ES-I3 (cell line): ENCODE measurements around the gene RBCK1.

Experiments used
- H3K36me3 ChIP-seq: 2 replicates; pipeline ENCODE4 v1.6.1; 2013; ENCODE audit warnings: mild to moderate bottlenecking, low read length, control low read depth, moderate library complexity; ENCODE audit not compliant: insufficient read depth
- H3K4me1 ChIP-seq: 2 replicates; pipeline ENCODE4 v1.6.1; 2013; ENCODE audit warnings: mild to moderate bottlenecking, control low read depth, low read length; ENCODE audit not compliant: insufficient read depth
- H3K9ac ChIP-seq: 2 replicates; pipeline ENCODE4 v1.6.1; 2013; ENCODE audit warnings: low read depth, mild to moderate bottlenecking, low read length, moderate library complexity
- H3K9me3 ChIP-seq: 2 replicates; pipeline ENCODE4 v1.6.1; 2013; ENCODE audit warnings: mild to moderate bottlenecking, low read length, moderate library complexity; ENCODE audit not compliant: control insufficient read depth, insufficient read depth

RBCK1 gene

DNA sequence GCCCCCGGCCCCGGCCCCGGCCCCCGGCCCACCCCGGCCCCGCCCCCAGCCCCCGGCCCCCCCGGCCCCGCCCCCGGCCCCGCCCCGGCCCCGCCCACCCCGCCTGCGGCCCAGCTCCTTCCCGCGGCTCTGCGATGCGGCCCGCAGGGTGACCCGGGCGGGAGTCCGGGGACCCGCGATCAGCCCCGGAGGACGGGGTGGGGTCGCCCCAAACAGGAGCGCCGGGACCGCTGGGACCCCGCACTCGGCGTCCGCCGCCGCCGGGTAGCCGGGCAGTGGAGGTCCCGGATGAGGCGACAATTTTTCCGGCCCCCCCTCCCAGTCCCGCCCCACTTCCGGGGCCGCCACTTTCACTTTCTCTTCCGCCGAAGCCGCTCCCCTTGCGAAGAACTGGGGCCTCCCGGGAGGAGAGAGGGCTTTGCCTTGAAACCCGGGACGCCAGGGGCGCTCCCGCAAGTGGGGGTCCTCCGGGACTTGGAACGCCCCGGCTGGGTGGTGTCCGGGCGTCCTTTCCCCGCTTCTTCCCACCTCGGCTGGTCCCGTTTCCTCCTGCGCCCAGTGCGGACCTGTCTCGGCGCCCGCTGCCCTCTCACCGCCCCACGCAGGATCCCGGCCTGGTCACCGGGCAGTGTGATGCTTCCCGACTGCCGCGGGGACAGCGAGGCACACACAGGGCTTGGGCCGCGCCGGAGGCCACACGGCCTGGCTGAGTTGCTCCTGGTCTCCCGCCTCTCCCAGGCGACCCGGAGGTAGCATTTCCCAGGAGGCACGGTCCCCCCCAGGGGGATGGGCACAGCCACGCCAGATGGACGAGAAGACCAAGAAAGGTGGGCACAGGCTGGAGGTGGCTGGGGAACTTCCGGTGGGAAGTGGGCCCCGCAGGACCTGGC lies at the start of gene RBCK1:
Gene RBCK1, plus strand, starts transcription at position 347 of the 890 bp plus-strand sequence. Its CDS starts 459 bp downstream, at position 806.
- H3K9ac ChIP-seq: peak within 1 kb of the TSS; percentile 94
- H3K9me3 ChIP-seq: peaks cover 6% of the 10 kb centered on the region
- H3K4me1 ChIP-seq: 0 out of 2 replicates have a peak, but pooled peaks cover 3% of the 10 kb centered on the region
- peaks cover 8% of the 10 kb centered on the region; the same call in 1 of the 2 replicates for H3K36me3 ChIP-seq

DNA sequence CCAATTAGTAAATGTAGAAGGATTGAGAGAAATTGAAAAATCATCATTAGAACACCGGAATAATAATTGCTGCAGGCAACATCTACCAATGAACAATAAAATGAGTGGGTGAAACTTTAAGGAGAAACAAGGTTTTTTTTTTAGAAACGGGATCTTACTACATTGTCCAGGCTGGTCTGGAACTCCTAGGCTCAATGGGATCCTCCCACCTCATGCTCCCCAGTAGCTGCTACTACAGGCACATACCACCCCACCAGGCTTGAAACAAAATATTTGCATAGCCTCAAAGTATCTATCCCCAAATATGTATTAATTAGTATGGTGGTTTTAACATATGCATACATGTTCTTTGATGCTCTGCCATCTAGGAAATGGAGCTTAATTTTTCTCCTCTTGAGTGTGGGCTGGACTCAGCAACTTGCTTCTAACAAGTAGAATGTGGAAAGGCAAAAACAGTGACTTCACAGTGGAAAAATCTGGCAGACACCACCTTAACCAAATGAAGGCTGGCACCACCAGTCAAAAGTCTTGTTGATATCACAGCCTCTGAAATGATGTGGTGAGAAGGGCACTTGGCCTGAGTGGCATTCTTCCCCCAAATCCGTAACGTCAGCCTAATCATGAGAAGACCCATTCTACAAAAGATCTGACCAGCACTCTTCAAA lies 49.1 kb upstream of the RBCK1 start:
- no peaks in the 10 kb centered on the region for H3K9me3 ChIP-seq
- no peak overlapping the region for H3K9ac ChIP-seq
- H3K36me3 ChIP-seq: no peaks in the 10 kb centered on the region
- peaks cover 18% of the 10 kb centered on the region for H3K4me1 ChIP-seq

DNA sequence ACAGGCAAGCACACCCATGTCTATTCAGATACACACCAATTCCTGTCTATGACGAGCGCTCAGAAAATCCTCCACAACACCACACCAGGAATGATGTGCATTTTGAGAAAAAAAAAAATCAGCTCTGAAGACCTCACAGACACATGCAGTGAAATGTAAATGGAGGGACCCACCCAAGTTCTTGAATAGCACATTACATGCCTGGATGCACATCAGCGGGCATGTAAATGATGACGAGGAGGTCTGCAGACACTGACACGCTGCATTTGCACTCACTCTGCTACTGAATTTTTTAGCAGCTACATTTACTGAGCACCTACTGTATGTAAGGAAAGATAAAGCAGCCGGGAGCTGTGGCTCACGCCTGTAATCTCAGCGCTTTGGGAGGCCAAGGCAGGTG lies 46.5 kb upstream of the RBCK1 start:
- peaks cover 22% of the 10 kb centered on the region for H3K4me1 ChIP-seq
- no peak overlapping the region for H3K9ac ChIP-seq
- no peaks in the 10 kb centered on the region for H3K9me3 ChIP-seq
- no peaks in the 10 kb centered on the region for H3K36me3 ChIP-seq

DNA sequence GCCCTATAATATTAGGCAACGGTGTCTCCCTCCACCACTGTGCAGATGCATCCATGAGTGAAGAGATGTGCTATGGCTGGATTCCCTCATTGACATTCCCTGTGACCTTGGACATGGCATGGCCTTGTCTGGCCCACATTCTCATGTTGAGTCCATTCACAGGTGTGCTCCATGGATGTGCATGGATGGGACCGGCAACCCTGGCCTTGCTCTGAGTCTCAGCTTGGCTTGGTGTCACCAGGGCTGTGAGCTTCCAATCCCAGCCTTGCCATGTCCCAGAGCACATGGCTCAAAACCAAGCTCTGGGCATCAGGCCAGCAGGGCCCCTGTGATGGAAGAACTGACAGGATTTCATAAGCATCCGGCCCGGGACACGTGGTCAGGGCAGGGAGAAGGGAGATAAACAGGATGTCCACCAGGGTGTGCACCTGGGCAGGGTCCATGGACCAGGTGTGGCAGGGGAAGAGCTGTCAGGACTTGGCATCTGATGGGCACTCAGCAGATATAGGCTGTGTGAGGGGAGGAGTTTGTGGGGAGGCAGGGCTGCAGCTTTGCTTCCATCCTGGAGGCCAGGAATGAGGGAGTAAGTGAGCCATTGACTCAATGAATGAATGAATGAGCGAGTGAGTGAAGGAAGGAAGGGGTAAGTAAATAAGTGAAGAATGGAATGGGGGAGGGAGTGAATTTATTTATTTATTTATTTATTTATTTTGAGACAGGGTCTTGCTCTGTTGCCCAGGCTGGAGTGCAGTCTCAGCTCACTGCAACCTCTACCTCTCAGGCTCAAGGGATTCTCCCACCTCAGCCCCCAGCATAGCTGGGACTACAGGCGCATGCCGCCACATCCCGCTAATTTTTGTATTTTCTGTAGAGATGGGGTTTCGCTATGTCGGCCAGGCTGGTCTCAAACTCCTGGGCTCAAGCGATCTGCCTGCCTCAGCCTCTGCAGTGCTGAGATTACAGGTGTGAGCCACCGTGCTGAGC lies 45.5 kb upstream of the RBCK1 start:
- peaks cover 22% of the 10 kb centered on the region for H3K4me1 ChIP-seq
- no peaks in the 10 kb centered on the region for H3K36me3 ChIP-seq
- H3K9ac ChIP-seq: no peak overlapping the region
- no peaks in the 10 kb centered on the region for H3K9me3 ChIP-seq

DNA sequence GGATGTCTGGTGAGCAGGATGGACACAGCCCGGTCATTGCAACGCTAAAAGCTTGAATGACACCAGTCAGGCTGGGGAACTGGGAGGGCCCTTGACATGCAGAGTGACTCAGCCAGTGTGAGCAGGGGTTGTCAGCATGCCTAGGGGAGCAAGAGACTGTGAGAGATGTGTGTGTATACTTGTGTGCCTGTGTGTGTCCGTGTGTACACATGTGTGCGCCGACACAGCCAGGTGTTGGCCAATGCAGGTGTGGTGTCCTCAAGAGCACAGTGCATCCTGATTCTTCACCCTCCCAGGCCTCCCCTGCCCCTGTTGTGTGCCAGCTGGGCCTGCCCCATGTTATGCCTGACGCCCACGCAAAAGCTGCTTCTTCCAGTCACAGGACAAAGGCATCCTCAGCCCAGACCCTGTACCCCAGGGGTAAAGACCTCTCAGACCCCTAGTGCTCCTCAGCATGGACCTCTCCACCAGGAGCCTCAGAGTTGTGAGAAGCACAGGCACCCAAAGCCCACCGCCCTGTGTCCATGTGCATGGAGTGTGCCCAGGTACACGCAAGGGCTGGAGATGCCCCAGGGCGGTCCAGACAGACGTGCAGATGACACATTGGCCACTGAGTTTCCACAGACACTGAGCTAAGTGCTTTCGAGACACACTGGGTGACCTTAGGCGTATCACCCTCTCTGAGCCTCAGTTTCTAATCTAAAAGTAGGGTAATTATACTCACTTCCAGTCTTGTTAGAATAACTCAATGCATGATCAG lies 44.6 kb upstream of the RBCK1 start:
- Histone ChIP-seq H3K4me1 (peaks cover 22% of the 10 kb centered on the region), H3K9me3 (no peaks in the 10 kb centered on the region), H3K9ac (no peak overlapping the region), H3K36me3 (no peaks in the 10 kb centered on the region)

DNA sequence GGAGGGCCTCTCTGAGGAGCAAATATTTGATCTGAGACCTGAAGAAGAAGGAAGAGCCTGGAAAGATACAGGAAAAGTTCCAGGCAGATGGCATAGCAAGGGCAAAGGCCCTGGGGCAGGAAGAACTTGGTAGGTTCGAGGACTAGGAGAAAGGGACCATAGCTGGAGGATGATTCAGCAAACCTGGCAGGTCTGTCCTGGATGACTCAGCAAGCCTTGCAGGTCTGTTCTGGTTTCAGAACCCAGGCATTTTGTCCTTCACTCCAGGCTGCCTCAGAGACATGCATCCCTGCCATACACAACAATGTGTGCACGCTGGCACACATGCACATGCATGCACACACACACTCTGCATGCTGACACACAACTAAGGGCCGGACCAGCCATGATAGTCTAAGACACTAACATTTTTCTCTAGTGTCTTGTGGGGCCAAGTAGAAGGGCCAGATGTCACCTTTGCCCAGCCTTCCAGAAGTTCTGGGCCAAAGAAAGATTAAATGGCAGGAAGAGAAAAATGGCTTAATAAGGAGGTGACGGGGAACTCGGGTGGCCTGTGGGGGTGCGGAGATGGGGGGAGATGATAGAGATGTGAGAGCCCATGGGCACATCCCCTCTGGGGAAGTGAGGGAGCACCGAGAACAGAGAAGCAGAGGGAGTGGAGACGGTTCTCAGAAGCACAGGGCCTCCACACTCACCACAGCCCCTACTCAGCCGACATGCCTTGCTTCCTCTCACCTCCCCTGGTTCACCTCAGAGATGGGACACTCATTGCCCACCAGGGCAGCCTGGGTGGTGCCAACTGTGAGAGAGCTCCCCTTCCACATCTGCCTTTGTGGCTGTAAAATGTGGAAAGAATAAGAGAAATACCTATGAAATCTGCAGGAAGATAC lies 42.9 kb upstream of the RBCK1 start:
- Histone ChIP-seq H3K9me3 (no peaks in the 10 kb centered on the region), H3K4me1 (peaks cover 18% of the 10 kb centered on the region), H3K9ac (no peak overlapping the region), H3K36me3 (no peaks in the 10 kb centered on the region)

DNA sequence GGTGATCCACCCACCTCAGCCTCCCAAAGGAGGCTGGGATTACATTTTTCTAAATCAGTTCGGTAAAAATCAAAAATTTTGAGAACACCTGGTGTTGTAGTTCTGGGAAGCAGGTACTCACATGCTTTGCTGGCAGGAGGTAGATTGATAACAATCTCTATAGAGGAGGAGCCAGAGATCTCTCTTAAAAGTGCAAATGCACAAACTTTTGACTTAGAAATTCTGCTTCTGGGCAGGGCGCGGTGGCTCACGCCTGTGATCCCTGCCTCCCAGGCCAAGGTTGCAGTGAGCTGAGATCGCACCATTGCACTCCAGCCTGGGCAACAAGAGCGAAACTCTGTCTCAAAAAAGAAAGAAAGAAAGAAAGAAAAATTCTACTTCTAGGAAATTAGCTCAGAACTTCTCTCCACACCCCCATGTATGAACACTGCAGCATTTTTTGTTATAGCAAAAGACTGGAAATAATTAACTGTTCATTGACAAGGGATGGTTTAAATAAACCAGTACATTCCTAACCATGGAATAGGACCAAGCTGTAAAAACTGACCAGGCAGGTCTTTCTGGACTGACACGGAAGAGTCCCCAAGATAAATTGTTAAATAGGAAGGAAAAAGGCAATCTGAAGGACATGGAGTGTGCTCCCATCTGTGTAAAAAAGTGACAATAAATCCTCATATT lies 41.9 kb upstream of the RBCK1 start:
- Histone ChIP-seq H3K4me1 (peaks cover 10% of the 10 kb centered on the region), H3K36me3 (no peaks in the 10 kb centered on the region), H3K9me3 (no peaks in the 10 kb centered on the region), H3K9ac (no peak overlapping the region)

DNA sequence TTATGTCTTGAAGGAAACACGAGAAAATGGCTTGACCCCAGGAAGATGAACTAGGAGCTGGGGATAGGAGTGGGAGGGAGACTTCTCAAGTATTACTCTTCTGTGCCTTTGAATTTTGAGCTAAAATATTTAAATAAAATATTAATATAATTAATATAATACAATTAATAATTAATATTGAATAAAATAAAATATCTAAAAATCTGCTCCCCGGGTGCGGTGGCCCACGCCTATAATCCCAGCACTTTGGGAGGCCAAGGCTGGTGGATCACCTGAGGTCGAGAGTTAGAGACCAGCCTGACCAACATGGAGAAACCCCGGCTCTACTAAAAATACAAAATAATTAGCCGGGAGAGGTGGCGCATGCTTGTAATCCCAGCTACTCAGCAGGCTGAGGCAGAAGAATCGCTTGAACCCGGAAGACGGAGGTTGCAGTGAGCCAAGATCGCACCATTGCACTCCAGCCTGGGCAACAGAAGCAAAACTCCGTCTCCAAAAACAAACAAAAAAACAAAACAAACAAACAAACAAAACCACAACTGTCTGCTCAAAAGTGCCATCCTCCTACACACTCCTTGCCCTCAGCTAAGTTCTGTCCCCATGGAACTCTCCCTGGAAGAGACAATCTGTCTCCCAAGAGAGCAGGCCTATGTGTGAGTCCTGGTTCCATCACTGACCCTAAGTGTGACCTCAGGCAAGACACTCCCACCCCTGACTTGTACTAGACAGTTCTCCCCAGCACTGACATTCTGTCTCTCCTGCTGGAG lies 41.2 kb upstream of the RBCK1 start:
- Histone ChIP-seq H3K4me1 (peaks cover 16% of the 10 kb centered on the region), H3K36me3 (no peaks in the 10 kb centered on the region), H3K9me3 (no peaks in the 10 kb centered on the region), H3K9ac (no peak overlapping the region)

DNA sequence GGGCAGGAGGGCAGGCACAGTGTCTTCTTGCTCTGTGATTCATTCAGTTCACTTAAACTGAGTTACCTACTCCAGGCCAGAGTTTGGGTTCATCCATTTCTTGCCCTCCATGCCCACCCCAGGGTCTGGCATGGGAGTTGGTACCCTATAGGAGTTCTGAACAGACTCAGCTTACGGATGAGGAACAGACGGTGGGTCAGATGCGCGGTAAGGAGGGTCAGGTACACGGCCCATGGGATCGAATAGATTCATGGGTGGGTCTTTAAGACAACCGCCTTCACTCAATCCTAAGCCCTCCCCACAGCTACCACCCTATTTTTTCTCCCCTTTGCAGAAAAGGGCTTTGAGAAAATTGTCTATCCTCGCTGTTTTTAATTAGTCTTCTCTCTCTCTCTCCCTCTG lies 40.6 kb upstream of the RBCK1 start:
- no peaks in the 10 kb centered on the region for H3K36me3 ChIP-seq
- H3K4me1 ChIP-seq: peaks cover 20% of the 10 kb centered on the region
- H3K9ac ChIP-seq: no peak overlapping the region
- no peaks in the 10 kb centered on the region for H3K9me3 ChIP-seq

DNA sequence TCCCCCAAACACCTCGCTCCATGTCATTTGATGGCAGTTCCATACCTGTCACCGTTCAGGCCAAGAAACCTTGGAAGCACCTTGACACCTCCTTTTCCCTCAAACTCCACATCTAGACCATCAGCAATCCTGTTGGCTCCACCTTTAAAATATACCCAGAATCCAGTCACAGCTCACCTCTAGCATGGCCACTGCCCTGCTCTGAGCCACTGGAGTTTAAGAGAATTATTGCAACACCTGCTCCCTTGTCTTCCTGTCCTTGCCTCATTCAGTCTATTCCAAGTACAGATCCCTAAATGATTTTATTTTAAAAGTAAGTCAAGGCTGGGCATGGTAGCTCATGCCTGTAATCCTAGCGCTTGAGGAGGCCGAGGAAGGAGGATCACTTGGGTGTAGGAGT lies 39.2 kb upstream of the RBCK1 start:
- peaks cover 13% of the 10 kb centered on the region for H3K4me1 ChIP-seq
- H3K9ac ChIP-seq: no peak overlapping the region
- no peaks in the 10 kb centered on the region for H3K36me3 ChIP-seq
- H3K9me3 ChIP-seq: no peaks in the 10 kb centered on the region

DNA sequence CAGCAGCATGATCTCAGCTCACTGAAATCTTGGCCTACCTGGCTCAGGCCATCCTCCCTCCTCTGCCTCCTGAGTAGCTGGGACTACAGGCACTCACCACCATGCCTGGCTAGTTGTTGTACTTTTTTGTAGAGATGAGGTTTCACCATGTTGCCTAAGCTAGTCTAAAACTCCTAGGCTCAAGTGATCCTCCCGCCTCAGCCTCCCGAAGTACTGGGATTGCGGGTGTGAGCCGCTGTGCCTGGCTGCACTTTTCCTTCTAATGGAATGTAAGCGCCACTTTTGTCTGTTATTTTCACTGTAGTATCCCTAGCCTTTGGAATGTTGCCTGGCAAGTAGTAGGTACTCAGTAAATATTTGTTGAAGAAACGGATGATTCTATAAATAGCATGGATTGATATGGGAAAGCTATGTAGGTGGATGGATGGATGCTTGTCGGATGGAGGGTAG lies 37.9 kb upstream of the RBCK1 start:
- H3K4me1 ChIP-seq: peaks cover 13% of the 10 kb centered on the region
- H3K9me3 ChIP-seq: no peaks in the 10 kb centered on the region
- H3K36me3 ChIP-seq: no peaks in the 10 kb centered on the region
- no peak overlapping the region for H3K9ac ChIP-seq
